ENCODE measurements around the gene PVR.
"Not testable (repeated sequence)": the region's sequence is repeated elsewhere in the genome, so short reads cannot be mapped to it uniquely, and the experiment has no call there.

The PVR gene

DNA sequence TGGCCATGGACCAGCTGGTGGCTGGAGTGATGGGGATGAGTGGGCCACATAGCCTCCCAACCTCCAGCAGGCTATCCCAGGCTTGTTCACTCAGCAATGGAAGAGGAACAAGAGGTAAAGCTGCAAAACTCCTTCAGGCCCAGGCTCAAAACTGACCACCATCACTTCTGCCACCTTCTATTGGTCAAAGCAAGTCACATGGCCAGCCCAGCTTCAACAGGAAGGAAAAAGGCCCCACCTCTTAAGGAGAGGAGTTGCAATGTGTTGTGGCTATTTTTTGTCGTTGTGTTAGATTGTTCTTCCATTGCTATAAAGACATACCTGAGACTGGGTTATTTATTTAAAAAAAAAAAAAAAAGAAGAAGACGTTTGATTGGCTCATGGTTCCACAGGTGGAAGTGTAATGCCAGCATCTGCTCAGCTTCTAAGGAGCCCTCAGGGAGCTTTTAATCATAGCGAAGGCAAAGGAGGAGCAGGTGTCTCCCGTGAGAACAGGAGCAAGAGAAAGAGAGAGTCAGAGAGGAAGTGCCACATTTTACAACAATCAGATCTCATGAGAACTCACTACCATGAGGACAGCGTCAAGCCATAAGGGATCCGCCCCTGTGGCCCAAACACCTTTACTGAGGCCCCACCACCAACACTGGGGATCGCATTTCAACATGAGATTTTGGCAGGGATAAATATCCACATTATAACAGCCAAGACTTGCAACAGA lies 24.9 kb upstream of the PVR start:
- ATAC-seq = no peak

DNA sequence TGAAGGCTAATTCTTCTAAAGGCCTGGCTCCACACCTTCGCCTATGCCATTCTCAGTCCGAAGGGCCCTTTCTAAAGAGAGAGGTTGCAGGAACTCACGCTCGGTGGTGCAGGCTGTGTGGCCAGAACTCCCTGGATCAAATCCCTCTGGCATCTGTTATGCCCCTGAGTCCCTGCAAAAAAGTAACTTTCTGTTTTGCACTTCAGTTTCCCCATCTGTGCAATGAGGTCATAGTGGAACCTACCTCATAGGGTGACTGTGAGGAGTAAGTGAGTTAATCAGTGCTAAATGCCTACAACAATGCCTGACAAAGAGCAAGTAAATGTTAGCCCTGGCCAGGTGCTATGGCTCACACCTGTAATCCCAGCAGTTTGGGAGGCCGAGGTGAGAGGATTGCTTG lies 23.0 kb upstream of the PVR start:
- ATAC-seq = no peak

- no peak for ATAC-seq
These were observed 22.3 kb upstream of the PVR start for GRCh38 chr19:44621367-44621766.

DNA sequence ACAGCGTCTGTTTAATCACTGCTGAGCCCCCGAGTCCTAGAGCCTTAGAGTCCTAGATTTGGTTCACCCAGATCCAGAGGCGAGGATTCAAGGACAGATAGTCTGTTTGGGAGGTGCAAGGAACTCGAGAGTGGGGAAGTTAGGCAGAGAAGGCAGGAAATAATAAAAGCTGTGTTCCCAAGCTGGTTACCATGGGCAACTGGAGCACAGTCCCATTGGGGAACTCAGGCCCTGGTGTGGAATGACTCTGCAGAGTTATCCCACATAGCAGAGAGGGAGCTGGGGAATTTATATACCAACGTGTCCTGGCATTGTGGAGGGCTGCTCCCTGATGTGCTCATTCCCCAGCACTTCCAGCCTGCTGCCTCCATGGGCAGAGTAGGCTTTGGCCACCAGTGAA lies 20.6 kb upstream of the PVR start:
- ATAC-seq = no peak

DNA sequence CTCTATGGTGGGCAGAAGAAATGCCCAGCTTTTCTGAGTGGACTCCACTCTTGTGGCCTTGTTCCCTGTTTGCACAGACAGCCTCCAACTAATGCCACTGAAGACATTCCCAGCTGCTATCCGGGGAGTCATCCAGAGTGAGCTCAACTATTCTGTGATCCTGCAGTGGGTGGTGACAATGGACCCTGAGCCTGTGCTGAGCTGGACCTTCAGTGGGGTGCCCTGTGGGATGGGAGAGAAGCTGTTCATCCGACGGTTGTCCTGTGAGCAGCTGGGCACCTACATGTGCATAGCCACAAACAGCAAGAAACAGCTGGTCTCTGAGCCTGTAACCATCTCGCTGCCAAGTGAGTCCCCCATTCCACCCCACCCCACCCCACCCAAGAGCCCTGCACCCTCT lies 20.1 kb upstream of the PVR start:
- no peak for ATAC-seq

DNA sequence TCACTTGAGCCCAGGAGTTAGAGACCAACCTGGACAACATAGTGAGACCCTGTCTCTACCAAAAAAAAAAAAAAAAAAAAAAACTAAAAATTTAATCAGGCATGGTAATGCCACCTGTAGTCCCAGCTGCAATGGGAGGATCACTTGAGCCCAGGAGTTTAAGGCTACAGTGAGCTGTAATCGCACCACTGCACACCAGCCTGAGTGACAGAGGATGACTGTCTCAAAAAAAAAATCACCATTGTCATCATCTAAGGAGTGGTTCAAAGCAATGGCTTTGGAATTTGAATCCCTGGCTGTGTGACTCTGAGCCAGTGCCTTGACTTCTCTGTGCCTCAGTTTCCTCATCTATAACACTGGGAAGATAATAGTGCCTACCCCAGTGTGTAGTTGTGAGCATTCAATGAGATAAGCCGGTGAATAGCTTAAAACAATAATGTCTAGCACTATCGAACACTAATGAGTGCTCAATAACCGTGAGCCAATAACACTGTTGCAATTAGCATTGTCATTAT lies 18.8 kb upstream of the PVR start:
- ATAC-seq = no peak

- not testable (repeated sequence) for ATAC-seq
These were observed 18.1 kb upstream of the PVR start for GRCh38 chr19:44625637-44626036.

DNA sequence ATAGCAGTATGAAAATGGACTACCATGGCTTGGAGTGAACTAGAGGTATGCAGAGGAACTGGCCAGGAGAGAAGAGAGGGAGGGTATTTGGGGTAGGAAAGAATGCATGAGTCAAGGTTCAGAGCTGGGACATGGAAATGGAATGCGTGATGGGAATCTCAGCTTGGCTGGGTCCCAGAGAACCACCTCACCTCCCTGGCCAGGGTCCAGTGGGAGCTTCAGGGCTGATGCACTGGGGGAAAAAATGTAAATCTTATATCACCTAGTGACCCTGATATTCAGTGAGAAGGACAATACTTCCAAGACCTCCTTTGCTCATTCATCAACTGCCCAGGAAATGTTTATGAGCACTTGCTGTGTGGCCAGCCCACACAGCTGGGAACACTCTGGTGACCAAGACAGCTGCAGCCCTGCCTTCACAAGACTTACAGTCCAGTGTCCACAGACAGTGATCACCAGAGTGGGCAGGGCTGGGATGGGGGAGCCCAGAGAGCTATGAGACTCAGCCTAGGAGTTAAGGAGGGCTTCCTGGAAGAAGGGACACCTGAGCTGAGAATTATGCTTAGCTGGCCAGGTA lies 17.6 kb upstream of the PVR start:
- ATAC-seq = no peak

GRCh38 chr19:44627631-44628030 lies 16.1 kb upstream of the PVR start:
- ATAC-seq = no peak

GRCh38 chr19:44628793-44629192 lies 14.9 kb upstream of the PVR start:
- ATAC-seq = no peak

DNA sequence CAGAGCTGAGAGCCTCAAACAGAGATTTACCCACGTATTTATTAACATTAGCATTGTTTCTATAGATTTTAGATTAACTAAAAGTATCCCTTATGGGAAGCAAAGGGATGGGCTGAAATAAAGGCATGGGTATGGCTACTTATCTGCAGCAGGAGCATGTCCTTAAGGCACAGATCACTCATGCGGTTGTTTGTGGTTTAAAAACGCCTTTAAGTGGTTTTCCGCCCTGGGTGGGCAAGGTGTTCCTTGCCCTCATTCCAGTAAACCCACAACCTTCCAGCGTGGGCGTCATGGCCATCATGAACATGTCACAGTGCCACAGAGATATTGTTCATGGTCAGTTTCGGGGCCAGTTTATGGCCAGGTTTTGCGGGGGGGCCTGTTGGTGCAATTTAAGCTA lies 12.1 kb upstream of the PVR start:
- ATAC-seq = not testable (repeated sequence)

GRCh38 chr19:44634058-44634457 lies 9.7 kb upstream of the PVR start:
- ATAC-seq = not testable (repeated sequence)

DNA sequence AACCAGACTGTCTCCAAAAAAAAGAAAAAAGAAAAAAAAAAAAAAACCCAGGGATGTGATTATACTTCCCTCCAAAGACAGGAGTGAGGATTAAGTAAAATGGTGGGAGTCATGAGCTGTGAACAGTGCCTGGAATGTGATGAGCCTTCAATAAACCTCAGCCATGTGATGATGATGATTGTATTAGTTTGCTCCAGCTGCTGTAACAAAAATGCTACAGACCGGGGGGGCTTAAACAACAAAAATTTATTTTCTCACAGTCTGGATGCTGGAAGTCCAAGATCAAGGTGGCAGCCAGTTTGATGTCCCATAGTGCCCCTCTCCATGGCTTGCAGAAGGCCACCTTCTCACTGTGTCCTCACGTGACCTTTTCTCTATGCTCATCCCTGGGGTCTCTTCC lies 8.9 kb upstream of the PVR start:
- ATAC-seq = no peak

DNA sequence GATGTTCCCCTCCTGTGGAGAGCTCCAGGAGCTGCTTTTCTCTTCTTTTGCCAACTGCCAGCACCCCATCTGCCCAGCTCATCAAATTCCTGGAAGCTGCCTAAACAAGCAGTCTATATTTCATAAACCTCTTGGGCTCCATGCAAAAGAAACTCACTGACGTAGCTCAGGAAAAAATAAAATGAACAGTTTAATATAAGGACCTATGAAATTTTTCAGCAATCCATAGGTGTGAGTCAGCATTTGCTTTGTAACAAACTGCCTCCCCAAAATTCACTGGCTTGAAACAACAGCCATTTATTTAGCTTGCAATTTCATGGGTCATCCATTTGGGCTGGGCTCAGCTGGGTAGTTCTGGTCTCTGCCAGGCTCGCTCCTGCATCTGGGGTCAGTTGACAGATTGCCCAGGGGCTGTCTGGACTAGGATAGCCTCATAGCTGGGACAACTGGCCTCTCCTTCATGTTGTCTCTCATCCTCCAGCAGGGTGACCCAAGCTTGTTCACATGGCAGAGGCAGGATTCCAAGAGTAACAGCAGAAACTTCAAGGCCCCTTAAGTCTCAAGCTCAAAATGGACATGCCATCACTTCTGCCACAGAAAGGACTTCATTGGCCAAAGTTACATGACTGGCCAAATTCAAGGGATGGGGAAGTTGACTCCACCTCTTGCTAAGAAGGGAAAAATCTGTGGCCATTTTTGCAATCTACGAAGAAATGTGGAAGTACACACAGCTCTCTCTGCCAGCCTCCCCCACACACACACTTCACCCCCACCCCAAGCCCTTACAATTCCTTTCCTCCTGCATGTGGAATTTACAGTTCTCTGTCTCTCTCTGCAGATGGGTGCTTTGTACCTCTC lies 7.9 kb upstream of the PVR start:
- ATAC-seq = no peak

GRCh38 chr19:44636439-44637389 lies 7.0 kb upstream of the PVR start:
- no peak for ATAC-seq

- no peak for ATAC-seq
These were observed 6.3 kb upstream of the PVR start for GRCh38 chr19:44637390-44637764.

- no peak for ATAC-seq
These were observed 3.2 kb upstream of the PVR start for GRCh38 chr19:44640518-44640917.

DNA sequence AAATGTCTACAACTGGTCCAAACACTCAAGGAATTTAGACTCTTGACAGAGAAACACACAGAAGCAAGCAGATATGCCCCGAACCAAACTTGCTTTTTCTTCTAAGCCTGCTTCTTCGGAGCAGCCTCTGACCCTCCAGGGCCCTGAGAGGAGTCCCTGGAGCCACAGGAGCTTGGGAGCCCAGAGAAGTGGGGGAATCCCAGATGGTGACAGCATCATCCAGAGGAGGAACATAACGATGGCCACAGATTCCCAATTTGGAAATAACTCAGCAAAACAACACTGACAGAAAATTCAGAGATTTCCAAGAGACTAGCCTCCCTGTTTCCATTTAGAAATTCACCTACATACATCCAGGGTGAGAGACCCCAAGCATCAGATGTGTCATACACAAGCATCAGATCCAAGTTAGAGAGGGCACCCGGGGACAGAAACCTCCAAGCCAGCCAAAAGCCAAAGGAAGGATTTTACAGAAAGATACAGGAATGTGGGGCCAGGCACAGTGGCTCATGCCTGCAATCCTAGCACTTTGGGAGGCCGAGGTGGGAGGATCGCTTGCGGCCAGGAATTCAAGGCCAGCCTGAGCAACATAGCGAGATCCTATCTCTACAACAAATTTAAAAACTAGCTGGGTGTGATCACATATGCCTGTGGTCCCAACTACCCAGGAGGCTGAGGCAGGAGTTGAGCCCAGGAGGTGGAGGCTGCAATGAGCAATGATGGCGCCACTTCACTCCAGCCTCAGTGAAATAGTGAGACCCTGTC lies 2.0 kb upstream of the PVR start:
- ATAC-seq = no peak

- ATAC-seq = no peak
These were observed 1.3 kb upstream of the PVR start for GRCh38 chr19:44642377-44642776.

DNA sequence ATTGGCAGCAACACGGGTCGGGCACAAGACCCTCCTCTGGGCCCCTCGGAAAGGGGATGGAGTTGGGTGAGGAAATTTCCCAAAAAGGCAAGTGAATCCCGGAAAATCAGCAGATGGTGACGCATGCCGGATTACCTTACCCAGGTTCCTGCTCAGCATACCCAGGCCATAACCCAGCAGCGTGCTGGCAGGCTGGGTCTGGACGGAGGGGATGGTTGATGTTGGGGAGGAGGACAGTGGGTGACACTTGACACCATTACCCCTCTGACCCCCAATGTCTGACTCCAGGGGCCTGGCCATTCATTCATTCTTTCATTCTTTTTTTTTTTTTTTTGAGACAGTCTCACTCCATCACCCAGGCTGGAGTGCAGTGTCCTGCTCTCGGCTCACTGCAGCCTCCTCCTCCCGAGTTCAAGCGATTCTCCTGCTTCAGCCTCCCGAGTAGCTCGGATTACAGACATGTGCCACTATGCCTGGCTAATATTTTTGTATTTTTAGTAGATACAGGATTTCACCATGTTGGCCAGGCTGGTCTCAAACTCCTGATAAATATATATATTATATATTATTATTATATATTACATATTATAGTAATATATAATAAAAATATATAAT lies 799 bp downstream of the PVR start:
- no peak for ATAC-seq

DNA sequence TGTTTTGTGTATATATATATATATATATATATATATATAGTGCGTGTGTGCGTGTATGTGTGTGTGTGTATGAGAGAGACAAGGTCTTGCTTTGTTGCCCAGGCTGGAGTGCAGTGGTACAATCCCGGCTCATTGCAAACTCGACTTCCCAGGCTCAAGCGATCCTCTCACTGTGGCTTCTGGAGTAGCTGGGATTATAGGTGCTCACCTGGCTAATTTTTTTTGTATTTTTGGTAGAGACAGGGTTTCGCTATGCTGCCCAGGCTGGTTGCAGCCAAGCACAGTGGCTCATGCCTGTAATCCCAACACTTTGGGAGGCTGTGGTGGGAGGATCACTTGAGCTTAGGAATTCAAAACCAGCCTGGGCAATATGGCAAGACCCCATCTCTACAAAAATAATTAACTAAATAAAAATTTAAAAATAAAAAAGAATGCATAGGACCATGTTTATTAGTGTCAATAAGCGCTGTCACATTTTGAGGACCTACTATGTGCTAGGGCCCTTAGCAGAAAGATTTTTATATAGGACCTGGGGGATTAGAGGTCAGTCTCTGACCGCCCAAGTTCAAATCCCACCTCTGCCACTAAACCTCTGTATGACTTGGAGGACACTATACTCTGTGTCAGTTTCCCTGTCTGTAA lies 1.8 kb downstream of the PVR start:
- no peak for ATAC-seq

All from activated CD4-positive, CD25-positive, alpha-beta regulatory T cell treated with anti-CD3 and anti-CD28 coated beads, Interleukin-2, amount 50 U/mL, for 24 hours (primary cell).